Measurements from ENCODE around the gene MIAT. TPM values are rescaled to one million over a fixed set of nuclear protein-coding genes. Genes with fewer than 3 reads are reported as not detected.

The MIAT gene
- total RNA-seq, 4 donors from 2014 or later: 2.0 to 3.0 (median 2.4) TPM

DNA sequence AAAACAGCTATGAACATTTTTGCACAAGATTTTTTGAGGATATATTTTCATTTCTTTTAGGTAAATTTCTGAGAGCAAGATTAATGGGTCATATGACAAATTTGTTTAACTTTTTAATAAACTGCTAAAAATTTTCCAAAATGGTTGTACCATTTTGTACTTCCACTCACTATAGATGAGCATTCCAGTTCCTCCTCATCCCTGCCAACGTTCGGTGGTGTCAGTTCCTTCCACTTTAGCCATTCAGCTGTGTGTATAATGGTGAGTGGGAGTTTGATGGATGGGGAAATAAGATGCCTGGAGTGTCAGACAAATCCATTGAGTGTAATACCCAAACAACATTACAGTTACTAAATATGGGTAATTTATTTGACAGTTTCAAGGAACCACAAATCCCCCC is 49.7 kb downstream of the MIAT start:
- no peak for ATAC-seq (ENCODE audit: low FRiP score)
- TF ChIP-seq, protein P1, sequence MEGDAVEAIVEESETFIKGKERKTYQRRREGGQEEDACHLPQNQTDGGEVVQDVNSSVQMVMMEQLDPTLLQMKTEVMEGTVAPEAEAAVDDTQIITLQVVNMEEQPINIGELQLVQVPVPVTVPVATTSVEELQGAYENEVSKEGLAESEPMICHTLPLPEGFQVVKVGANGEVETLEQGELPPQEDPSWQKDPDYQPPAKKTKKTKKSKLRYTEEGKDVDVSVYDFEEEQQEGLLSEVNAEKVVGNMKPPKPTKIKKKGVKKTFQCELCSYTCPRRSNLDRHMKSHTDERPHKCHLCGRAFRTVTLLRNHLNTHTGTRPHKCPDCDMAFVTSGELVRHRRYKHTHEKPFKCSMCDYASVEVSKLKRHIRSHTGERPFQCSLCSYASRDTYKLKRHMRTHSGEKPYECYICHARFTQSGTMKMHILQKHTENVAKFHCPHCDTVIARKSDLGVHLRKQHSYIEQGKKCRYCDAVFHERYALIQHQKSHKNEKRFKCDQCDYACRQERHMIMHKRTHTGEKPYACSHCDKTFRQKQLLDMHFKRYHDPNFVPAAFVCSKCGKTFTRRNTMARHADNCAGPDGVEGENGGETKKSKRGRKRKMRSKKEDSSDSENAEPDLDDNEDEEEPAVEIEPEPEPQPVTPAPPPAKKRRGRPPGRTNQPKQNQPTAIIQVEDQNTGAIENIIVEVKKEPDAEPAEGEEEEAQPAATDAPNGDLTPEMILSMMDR (IDR thresholded peaks at IDR 0.05): no peak
- DNase-seq (ENCODE audit: low spot score): no peak

DNA sequence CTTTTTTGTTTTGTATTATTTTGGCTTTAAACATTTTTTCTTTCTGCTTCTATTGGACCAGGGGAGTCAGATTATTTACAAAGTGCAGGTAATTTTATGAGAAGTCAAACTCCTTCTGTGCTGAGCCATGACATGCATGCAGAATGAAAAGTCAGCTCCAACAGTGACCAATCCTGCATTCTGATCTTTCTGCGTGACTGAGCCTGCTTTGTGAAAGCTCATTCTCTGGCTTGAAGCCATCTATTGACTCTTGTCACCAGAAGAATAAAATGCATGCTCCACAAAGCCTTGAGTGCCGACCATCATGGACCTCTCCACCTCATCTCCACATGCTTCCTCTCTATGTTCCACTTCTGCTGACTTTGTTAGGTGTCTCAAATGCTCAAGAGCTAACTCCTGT is 50.2 kb downstream of the MIAT start:
- DNase-seq (ENCODE audit: low spot score): no peak
- TF ChIP-seq, protein P1 (IDR thresholded peaks at IDR 0.05): no peak
- no peak for ATAC-seq (ENCODE audit: low FRiP score)

DNA sequence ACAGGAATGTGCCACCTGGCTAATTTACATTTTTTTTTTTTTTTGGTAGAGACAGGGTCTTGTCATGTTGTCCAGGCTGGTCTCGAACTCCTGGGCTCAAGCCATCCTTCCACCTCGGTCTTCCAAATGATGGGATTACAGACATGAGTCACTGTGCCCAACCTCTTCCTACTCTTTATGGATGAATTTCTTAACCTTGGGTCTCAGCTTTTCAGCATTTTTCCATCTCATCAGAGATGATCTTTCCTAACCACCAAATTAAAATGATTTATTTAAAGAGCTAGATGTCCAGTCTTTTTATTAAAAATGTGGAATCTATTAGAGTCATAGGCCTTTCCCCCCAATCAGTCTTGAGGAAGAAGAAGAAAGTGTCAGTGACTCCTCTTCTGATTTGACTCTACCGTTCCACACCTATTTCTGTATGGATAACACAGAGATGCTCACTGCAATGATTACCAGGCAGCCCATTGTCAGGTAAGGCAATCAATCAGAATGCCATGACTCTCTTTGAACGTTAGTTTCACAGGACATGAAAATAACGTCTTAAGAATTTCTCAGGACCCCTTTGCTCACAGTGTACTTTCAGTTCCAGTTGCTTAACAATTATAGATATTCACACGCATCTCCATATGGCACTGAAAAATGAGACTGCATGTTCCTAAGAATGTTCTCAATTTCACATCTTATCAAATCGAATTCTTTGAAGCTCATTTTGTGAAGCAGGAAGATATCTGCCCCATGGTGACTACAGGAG is 51.0 kb downstream of the MIAT start:
- no peak for DNase-seq (ENCODE audit: low spot score)
- TF ChIP-seq, protein P1 (IDR thresholded peaks at IDR 0.05): no peak

DNA sequence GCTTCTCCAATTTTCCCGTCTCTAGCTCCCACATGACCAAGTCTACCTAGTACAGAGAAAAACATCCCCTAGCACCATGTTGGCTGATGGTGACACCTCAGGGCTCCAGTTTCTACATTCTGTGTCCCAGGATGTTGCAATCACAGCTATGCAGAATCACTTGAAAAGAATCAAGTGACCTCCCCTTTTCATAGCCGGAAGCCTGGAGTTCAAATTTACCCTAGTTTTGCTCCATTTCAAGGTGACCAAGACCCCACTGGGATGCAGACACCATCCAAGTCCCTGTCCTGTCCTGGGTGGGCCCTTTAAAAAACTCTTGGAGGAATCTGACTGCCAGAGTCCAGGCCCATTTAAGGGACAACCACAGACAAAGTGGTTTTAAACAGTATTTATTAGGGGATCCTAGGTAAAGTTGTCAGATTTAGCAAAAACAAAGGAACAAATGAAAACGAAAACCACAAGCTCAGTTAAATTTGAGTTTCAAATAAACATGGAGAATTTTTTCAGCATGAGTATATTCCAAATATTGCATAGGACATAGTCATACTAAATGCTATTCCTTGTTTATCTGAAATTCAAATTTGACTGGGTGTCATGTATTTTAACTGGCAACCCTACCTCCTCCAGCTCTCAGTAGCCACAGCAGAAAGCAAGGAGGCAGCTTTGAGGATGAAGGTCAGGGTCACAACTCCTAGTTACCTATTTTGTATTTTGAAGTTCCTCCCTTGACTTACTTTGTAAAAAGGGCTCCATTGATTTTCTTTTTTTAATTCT is 52.4 kb downstream of the MIAT start:
- ATAC-seq (ENCODE audit: low FRiP score): no peak
- no peak for DNase-seq (ENCODE audit: low spot score)
- TF ChIP-seq, protein P1 (IDR thresholded peaks at IDR 0.05): no peak

More for the DNA sequence above, 51.0 kb downstream of the MIAT start:
- ATAC-seq (ENCODE audit: low FRiP score): no peak

DNA sequence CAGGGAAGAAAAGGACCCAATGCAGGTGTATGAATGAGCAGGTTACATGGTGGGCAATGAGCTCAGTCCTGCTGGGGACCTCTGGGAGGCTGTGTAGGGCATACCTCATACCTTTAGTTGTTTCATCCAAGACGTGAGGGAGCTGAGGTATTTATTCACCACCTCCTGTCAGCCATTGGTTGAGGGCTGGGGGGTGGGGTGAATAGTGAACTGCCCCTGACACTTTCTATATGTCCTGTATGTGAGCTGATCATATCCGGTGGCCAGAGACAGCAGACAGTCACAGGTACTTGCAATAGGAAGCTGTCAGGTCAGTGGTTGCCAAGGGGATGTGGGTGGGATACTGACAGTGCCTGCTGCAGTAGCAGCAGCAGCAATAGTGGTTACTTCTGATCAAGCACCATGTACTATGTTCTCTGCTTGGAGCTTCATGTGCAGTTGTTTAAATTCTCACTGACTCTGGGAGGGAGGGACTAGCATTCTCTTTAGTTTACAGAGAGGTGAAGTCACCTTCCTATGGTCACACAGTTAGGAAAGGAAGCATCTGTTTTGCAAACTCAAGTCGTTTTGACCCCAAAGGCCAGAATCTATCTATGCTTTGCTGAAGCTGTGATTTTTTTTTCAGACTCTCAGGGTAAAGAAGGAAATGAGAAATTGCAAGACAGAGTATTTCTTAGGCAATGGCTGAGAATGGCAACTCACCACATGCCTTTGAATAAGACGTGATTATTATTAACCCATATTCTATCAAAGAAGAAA is 54.0 kb downstream of the MIAT start:
- TF ChIP-seq, protein P1 (IDR thresholded peaks at IDR 0.05): no peak
- ATAC-seq (ENCODE audit: low FRiP score): no peak
- DNase-seq (ENCODE audit: low spot score): no peak

DNA sequence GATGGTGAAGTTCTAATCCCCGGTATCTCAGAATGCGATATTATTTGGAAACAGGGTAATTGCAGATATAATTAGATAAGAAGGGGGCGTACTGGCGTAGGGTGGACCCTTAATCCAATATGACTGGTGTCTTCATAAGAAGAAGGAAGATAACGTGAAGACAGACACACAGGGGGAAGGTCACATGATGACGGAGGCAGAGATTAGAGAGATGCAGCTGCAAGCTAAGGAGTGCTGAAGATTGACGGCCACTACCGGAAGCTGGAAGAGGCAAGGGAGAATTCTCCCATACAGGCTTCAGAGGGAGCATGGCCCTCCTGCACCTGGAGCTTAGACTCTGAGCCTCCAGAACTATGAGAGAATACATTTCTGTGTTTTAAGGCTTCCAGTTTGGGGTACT is 54.8 kb downstream of the MIAT start:
- TF ChIP-seq, protein P1 (IDR thresholded peaks at IDR 0.05): no peak
- ATAC-seq (ENCODE audit: low FRiP score) (no peak), DNase-seq (ENCODE audit: low spot score) (no peak)
